IMR-90 (cell line): ENCODE results near the gene PLXNB1. TPM values are rescaled to one million over a fixed set of nuclear protein-coding genes. Genes with fewer than 3 reads are reported as not detected.

Experiments
- ATAC-seq: fragments of 200-7000 bp; cut with Tn5 transposase; 2 replicates; pipeline ENCODE4 v1.9.1; 2020; ENCODE audit warnings: low read depth, mild to moderate bottlenecking, moderate library complexity
- BruUV-seq: library from RNA; stranded (reverse); fragments of 400-500 nt; replicated peaks from 2 replicates; lab custom pipeline; 2021; lab: Mats Ljungman, UMichigan
- CTCF ChIA-PET: fragments of 300-600 bp; formaldehyde crosslinking; extraction: SDS; loops from one replicate; lab custom pipeline; 2021; ENCODE audit warnings: antibody characterized with exemption; lab: Yijun Ruan, JAX
- POLR2A ChIA-PET: fragments of 300-600 bp; sonication (Branson Sonifier 250); formaldehyde crosslinking; loops from one replicate; lab custom pipeline; 2022; ENCODE audit warnings: antibody characterized with exemption; ENCODE audit not compliant: unreplicated experiment; lab: Charles Lee
- DNase-seq: peaks from one replicate; pipeline ENCODE4 v3.0.0; 2013
- H2AFZ ChIP-seq: replicated peaks from 2 replicates; pipeline ENCODE3; 2013; ENCODE audit warnings: low read length, mild to moderate bottlenecking; ENCODE audit not compliant: poor library complexity
- H2AK5ac ChIP-seq: 2 replicates; pipeline ENCODE4 v1.6.1; 2013; ENCODE audit warnings: low read depth, low read length, inconsistent platforms
- H2AK9ac ChIP-seq: replicated peaks from 2 replicates; pipeline ENCODE3; 2013; ENCODE audit warnings: mild to moderate bottlenecking, low read depth, low read length, moderate library complexity; ENCODE audit not compliant: poor library complexity
- H2BK120ac ChIP-seq: 2 replicates; pipeline ENCODE4 v1.6.1; 2013; ENCODE audit warnings: low read depth, low read length, inconsistent platforms
- H2BK15ac ChIP-seq: 3 replicates; pipeline ENCODE4 v1.6.1; 2013; ENCODE audit warnings: low read depth, low read length, inconsistent platforms
- H2BK20ac ChIP-seq: 2 replicates; pipeline ENCODE4 v1.6.1; 2013; ENCODE audit warnings: low read depth, mild to moderate bottlenecking, inconsistent platforms, low read length, moderate library complexity
- H2BK5ac ChIP-seq: 2 replicates; pipeline ENCODE4 v1.6.1; 2013; ENCODE audit warnings: mild to moderate bottlenecking, low read depth, low read length, inconsistent platforms; ENCODE audit not compliant: poor library complexity, severe bottlenecking
- H3K14ac ChIP-seq: replicated peaks from 2 replicates; pipeline ENCODE4 v1.6.1; 2013; ENCODE audit warnings: low read depth, low read length, inconsistent platforms
- H3K18ac ChIP-seq: 2 replicates; pipeline ENCODE4 v1.6.1; 2013; ENCODE audit warnings: low read depth, low read length, control low read depth
- H3K23ac ChIP-seq: 2 replicates; pipeline ENCODE4 v1.6.1; 2013; ENCODE audit warnings: low read depth, low read length, inconsistent platforms
- H3K27ac ChIP-seq: 2 replicates; pipeline ENCODE4 v1.5.1; 2013; ENCODE audit warnings: mild to moderate bottlenecking, control low read depth, low read length; ENCODE audit not compliant: insufficient read depth
- H3K27me3 ChIP-seq: 2 replicates; pipeline ENCODE4 v1.6.1; 2013; ENCODE audit warnings: low read length; ENCODE audit not compliant: control insufficient read depth, insufficient read depth
- H3K36me3 ChIP-seq: 2 replicates; pipeline ENCODE4 v1.6.1; 2013; ENCODE audit warnings: low read length, mixed read lengths; ENCODE audit not compliant: control insufficient read depth, insufficient read depth
- H3K4ac ChIP-seq: 2 replicates; pipeline ENCODE4 v1.6.1; 2013; ENCODE audit warnings: low read depth, low read length, inconsistent platforms
- H3K4me1 ChIP-seq: 2 replicates; pipeline ENCODE4 v1.6.1; 2013; ENCODE audit warnings: low read length, mixed read lengths; ENCODE audit not compliant: control insufficient read depth, insufficient read depth
- H3K4me2 ChIP-seq: 2 replicates; pipeline ENCODE4 v1.6.1; 2013; ENCODE audit warnings: low read depth, mild to moderate bottlenecking, control low read depth, low read length, moderate library complexity
- H3K4me3 ChIP-seq: 2 replicates; pipeline ENCODE4 v1.5.1; 2013; ENCODE audit warnings: low read depth, mild to moderate bottlenecking, control low read depth, low read length, moderate library complexity; ENCODE audit not compliant: insufficient read depth
- H3K56ac ChIP-seq: 2 replicates; pipeline ENCODE4 v1.6.1; 2013; ENCODE audit warnings: low read length, inconsistent platforms; ENCODE audit not compliant: insufficient read depth; ENCODE audit errors: extremely low read depth
- H3K79me1 ChIP-seq, 2 experiments: 2 replicates each; pipeline ENCODE4 v1.6.1; 2013; ENCODE audit warnings: low read length in 2 of 2, inconsistent platforms in 1 of 2, low read depth in 1 of 2
- H3K9ac ChIP-seq: 2 replicates; pipeline ENCODE4 v1.6.1; 2013; ENCODE audit warnings: low read depth, low read length, control low read depth
- H3K9me1 ChIP-seq: 2 replicates; pipeline ENCODE4 v1.6.1; 2013; ENCODE audit warnings: low read length, inconsistent platforms; ENCODE audit not compliant: insufficient read depth
- H3K9me3 ChIP-seq: 2 replicates; pipeline ENCODE4 v1.6.1; 2013; ENCODE audit warnings: low read length; ENCODE audit not compliant: control insufficient read depth, insufficient read depth
- H4K20me1 ChIP-seq: 2 replicates; pipeline ENCODE4 v1.6.1; 2013; ENCODE audit warnings: low read length, inconsistent platforms; ENCODE audit not compliant: insufficient read depth
- H4K5ac ChIP-seq: 2 replicates; pipeline ENCODE4 v1.6.1; 2013; ENCODE audit warnings: mild to moderate bottlenecking, low read depth, low read length, control low read depth
- H4K8ac ChIP-seq, 2 experiments: 2 replicates each; pipeline ENCODE4 v1.6.1; 2013; ENCODE audit warnings: low read depth in 2 of 2, low read length in 2 of 2, control low read depth in 1 of 2, inconsistent platforms in 1 of 2
- H4K91ac ChIP-seq: 2 replicates; pipeline ENCODE4 v1.6.1; 2013; ENCODE audit warnings: low read depth, low read length, inconsistent platforms; ENCODE audit not compliant: insufficient read depth
- FOS ChIP-seq: fragments of 150-350 bp; IDR thresholded peaks from 2 replicates; pipeline ENCODE4 v1.6.1; 2016; ENCODE audit warnings: low read depth, low read length
- MAZ ChIP-seq: IDR thresholded peaks from 2 replicates; pipeline ENCODE4 v1.6.1; 2012; ENCODE audit warnings: low read depth, mild to moderate bottlenecking, low read length, improper control_type of control experiment, moderate library complexity, borderline replicate concordance
- POLR2A ChIP-seq: IDR thresholded peaks from 2 replicates; pipeline ENCODE4 v1.6.1; 2012; ENCODE audit warnings: mild to moderate bottlenecking, low read depth, low read length
- RAD21 ChIP-seq: IDR thresholded peaks from 2 replicates; pipeline ENCODE4 v1.6.1; 2012; ENCODE audit warnings: low read length, improper control_type of control experiment
- RFX5 ChIP-seq: IDR thresholded peaks from 2 replicates; pipeline ENCODE4 v1.8.0; 2012; ENCODE audit warnings: low read depth, mild to moderate bottlenecking, low read length, moderate library complexity
- WGBS, 2 experiments: methylation state at CpG; one replicate each; pipeline versions ENCODE4 v1.1.5 to v1.1.7; 2013; ENCODE audit warnings: missing lambda C conversion rate in 2 of 2; ENCODE audit not compliant: insufficient read length in 1 of 2; ENCODE audit errors: extremely low coverage in 2 of 2; 5-methylcytosine and 5-hydroxymethylcytosine counted together
- dilution Hi-C: fragments of 300-500 bp; cut with HindIII; formaldehyde crosslinking; loops from one replicate; pipeline ENCODE4 v1.14.3; 2018; ENCODE audit warnings: low sequenced_read_pairs; ENCODE audit not compliant: unreplicated experiment
- in situ Hi-C: fragments of 300-500 bp; cut with MboI; formaldehyde crosslinking; loops from 3 replicates; pipeline ENCODE4 v1.14.3; 2019; ENCODE audit warnings: low sequenced_read_pairs, inconsistent platforms, mixed read lengths
- intact Hi-C: fragments of 100-400 bp; cut with micrococcal nuclease; formaldehyde crosslinking; loops from 2 replicates; pipeline ENCODE4 v1.10.0; 2022
- polyA plus RNA-seq, 3 experiments: library from polyadenylated mRNA; depleted of rRNA; stranded (reverse); fragments of >200 nt; gene quantifications; 2 replicates each; pipeline ENCODE4 v1.2.3, GENCODE V29; 2012; ENCODE audit warnings: low replicate concordance in 1 of 3
- total RNA-seq: library from RNA; depleted of rRNA; stranded (reverse); fragments of >200 nt; gene quantifications from 2 replicates; pipeline ENCODE4 v1.2.3, GENCODE V29; 2012

The PLXNB1 gene
- total and polyA plus RNA-seq, 2 of the 4 experiments (the other 2 are of a cell fraction): 5.2 to 25.3 TPM

- TF ChIP-seq POLR2A: no peak
- no peak for TF ChIP-seq FOS
- no peak for TF ChIP-seq MAZ
- TF ChIP-seq RFX5: no peak
- TF ChIP-seq RAD21: no peak
- Histone ChIP-seq H2BK120ac (no peak overlapping the region), H3K79me1 (no peaks in the 10 kb centered on the region), H2BK5ac (no peak overlapping the region), H3K56ac (no peak overlapping the region), H3K9ac (no peak overlapping the region), H3K9me1 (no peaks in the 10 kb centered on the region), H4K91ac (no peak overlapping the region), H3K4me1 (no peaks in the 10 kb centered on the region), H3K9me3 (no peaks in the 10 kb centered on the region), H2AK9ac (no peak overlapping the region), H3K23ac (no peak overlapping the region), H4K20me1 (no peaks in the 10 kb centered on the region; the same call in 1 of the 2 replicates), H2AK5ac (no peak overlapping the region), H3K18ac (no peak overlapping the region), H2BK20ac (no peak overlapping the region), H3K14ac (no peak overlapping the region), H3K4me2 (no peak overlapping the region), H2BK15ac (no peak overlapping the region), H3K27ac (no peak overlapping the region), H3K4me3 (no peak overlapping the region), H3K27me3 (no peaks in the 10 kb centered on the region), H2AFZ (no peak overlapping the region), H4K5ac (no peak overlapping the region), H3K36me3 (peaks cover 81% of the 10 kb centered on the region), H4K8ac (no peak overlapping the region), H3K4ac (no peak overlapping the region)
- in situ Hi-C loops: no loop called here
- dilution Hi-C loops: no loop called here
- intact Hi-C loops: no loop called here
- POLR2A ChIA-PET: no interaction called here
- ATAC-seq (no peak), DNase-seq (no peak)
- whole genome bisulfite sequencing, 2 experiments: 98% methylated on average over 9 of the region's 16 CpGs; no CpG with 5 or more reads in 1 of the 2 experiments
- no TSS peak for BruUV-seq
- CTCF ChIA-PET: no interaction called here
These were observed 19.5 kb downstream of the PLXNB1 start for GRCh38 chr3:48410205-48411040.
